Mesendoderm (in vitro differentiated cells): ENCODE results near the gene C14orf93.

Experiments
- DNase-seq: peaks from one replicate; pipeline ENCODE4 v3.0.0; 2013
- H2AK5ac ChIP-seq: 2 replicates; pipeline ENCODE4 v1.6.1; 2013; ENCODE audit warnings: low read length, inconsistent platforms
- H2BK120ac ChIP-seq: 2 replicates; pipeline ENCODE4 v1.6.1; 2013; ENCODE audit warnings: low read depth, mild to moderate bottlenecking, low read length, moderate library complexity, mixed read lengths
- H2BK15ac ChIP-seq: replicated peaks from 2 replicates; pipeline ENCODE4 v1.6.1; 2013; ENCODE audit warnings: low read depth, mild to moderate bottlenecking, moderate library complexity
- H2BK5ac ChIP-seq: 2 replicates; pipeline ENCODE4 v1.6.1; 2013; ENCODE audit warnings: low read length, inconsistent platforms
- H3K18ac ChIP-seq: 2 replicates; pipeline ENCODE4 v1.6.1; 2013; ENCODE audit warnings: mild to moderate bottlenecking, low read length, mixed read lengths
- H3K23ac ChIP-seq: one replicate; pipeline ENCODE4 v1.6.1; 2013; ENCODE audit warnings: low read length
- H3K27ac ChIP-seq: 2 replicates; pipeline ENCODE4 v1.5.1; 2013; ENCODE audit warnings: low read depth, mild to moderate bottlenecking, inconsistent platforms, low read length, moderate library complexity
- H3K27me3 ChIP-seq: 2 replicates; pipeline ENCODE4 v1.6.1; 2013; ENCODE audit warnings: low read length, control low read depth, mild to moderate bottlenecking, inconsistent platforms; ENCODE audit not compliant: insufficient read depth, poor library complexity
- H3K36me3 ChIP-seq: 2 replicates; pipeline ENCODE4 v1.6.1; 2013; ENCODE audit warnings: low read length, inconsistent platforms; ENCODE audit not compliant: control insufficient read depth, insufficient read depth
- H3K4ac ChIP-seq: one replicate; pipeline ENCODE4 v1.6.1; 2013; ENCODE audit warnings: low read depth, mild to moderate bottlenecking, low read length, moderate library complexity
- H3K4me1 ChIP-seq: 2 replicates; pipeline ENCODE4 v1.6.1; 2013; ENCODE audit warnings: low read depth, low read length, inconsistent platforms; ENCODE audit not compliant: control insufficient read depth
- H3K4me2 ChIP-seq: 2 replicates; pipeline ENCODE4 v1.6.1; 2013; ENCODE audit warnings: low read length
- H3K4me3 ChIP-seq: 2 replicates; pipeline ENCODE4 v1.5.1; 2013; ENCODE audit warnings: mild to moderate bottlenecking, low read length
- H3K56ac ChIP-seq: one replicate; pipeline ENCODE4 v1.6.1; 2013; ENCODE audit warnings: low read length
- H3K79me1 ChIP-seq: 2 replicates; pipeline ENCODE4 v1.6.1; 2013; ENCODE audit warnings: low read length, inconsistent platforms
- H3K79me2 ChIP-seq: 2 replicates; pipeline ENCODE4 v1.6.1; 2013; ENCODE audit warnings: mild to moderate bottlenecking, low read length; ENCODE audit not compliant: control insufficient read depth, insufficient read depth
- H3K9ac ChIP-seq: 2 replicates; pipeline ENCODE4 v1.6.1; 2013; ENCODE audit warnings: low read length, inconsistent platforms
- H4K5ac ChIP-seq: one replicate; pipeline ENCODE4 v1.6.1; 2013; ENCODE audit warnings: low read length
- H4K8ac ChIP-seq: one replicate; pipeline ENCODE4 v1.6.1; 2013; ENCODE audit warnings: low read depth, mild to moderate bottlenecking, control low read depth, low read length, moderate library complexity
- WGBS: extraction: QIAGEN DNeasy Blood & Tissue Kit; methylation state at CpG from one replicate; pipeline ENCODE4 v1.1.7; 2013; ENCODE audit warnings: low lambda C conversion rate, missing lambda C conversion rate; ENCODE audit not compliant: insufficient coverage; ENCODE audit errors: extremely low coverage; 5-methylcytosine and 5-hydroxymethylcytosine counted together

Gene C14orf93

GRCh38 chr14:22974530-22975313, 35.2 kb downstream of the C14orf93 start:
- Histone ChIP-seq H2BK15ac (no peak overlapping the region), H3K9ac (no peak overlapping the region), H3K4ac (no peak overlapping the region), H3K4me1 (peaks cover 18% of the 10 kb centered on the region), H3K4me3 (no peak overlapping the region), H3K27me3 (no peaks in the 10 kb centered on the region), H3K79me2 (peaks cover 7% of the 10 kb centered on the region), H3K23ac (no peak overlapping the region), H4K8ac (no peak overlapping the region), H4K5ac (no peak overlapping the region), H3K18ac (no peak overlapping the region), H3K36me3 (peaks cover 9% of the 10 kb centered on the region), H2BK120ac (no peak overlapping the region), H2BK5ac (no peak overlapping the region), H3K4me2 (no peak overlapping the region), H3K27ac (no peak overlapping the region), H3K79me1 (peaks cover 10% of the 10 kb centered on the region), H3K56ac (no peak overlapping the region), H2AK5ac (no peak overlapping the region)
- WGBS: no CpG with 5 or more reads among the region's 9 CpGs
- DNase-seq: no peak

- peak; percentile 76 for DNase-seq
- Histone ChIP-seq H3K23ac (no peak overlapping the region), H3K27ac (no peak overlapping the region), H3K4me2 (no peak overlapping the region), H3K56ac (no peak overlapping the region), H2BK15ac (no peak overlapping the region), H3K79me2 (no peaks in the 10 kb centered on the region), H3K4ac (no peak overlapping the region), H3K27me3 (no peaks in the 10 kb centered on the region), H3K4me3 (no peak overlapping the region), H3K79me1 (peaks cover 4% of the 10 kb centered on the region), H3K4me1 (peaks cover 15% of the 10 kb centered on the region), H2BK5ac (no peak overlapping the region), H3K9ac (no peak overlapping the region), H4K5ac (no peak overlapping the region), H3K18ac (no peak overlapping the region), H4K8ac (no peak overlapping the region), H2AK5ac (no peak overlapping the region), H2BK120ac (no peak overlapping the region), H3K36me3 (peaks cover 12% of the 10 kb centered on the region)
- no CpG with 5 or more reads among the region's 6 CpGs for WGBS
Observed at GRCh38 chr14:22973217-22974032, 36.5 kb downstream of the C14orf93 start.

- Histone ChIP-seq H3K4me2 (no peak overlapping the region), H3K36me3 (peaks cover 12% of the 10 kb centered on the region), H2BK5ac (no peak overlapping the region), H2BK15ac (no peak overlapping the region), H3K56ac (no peak overlapping the region), H3K4me3 (no peak overlapping the region), H3K23ac (peak overlapping the region; percentile 24), H3K27ac (no peak overlapping the region), H3K4me1 (peaks cover 10% of the 10 kb centered on the region), H3K18ac (no peak overlapping the region), H4K5ac (no peak overlapping the region), H3K79me2 (no peaks in the 10 kb centered on the region), H3K27me3 (no peaks in the 10 kb centered on the region), H2BK120ac (no peak overlapping the region), H3K4ac (no peak overlapping the region), H3K9ac (no peak overlapping the region), H3K79me1 (peaks cover 4% of the 10 kb centered on the region), H2AK5ac (no peak overlapping the region), H4K8ac (no peak overlapping the region)
- no CpG with 5 or more reads among the region's 2 CpGs for WGBS
- DNase-seq: no peak
Observed at GRCh38 chr14:22972313-22972930, 37.5 kb downstream of the C14orf93 start.

- no CpG with 5 or more reads among the region's 1 CpG for WGBS
- Histone ChIP-seq H3K4ac (no peak overlapping the region), H3K79me1 (peaks cover 4% of the 10 kb centered on the region), H4K8ac (no peak overlapping the region), H4K5ac (no peak overlapping the region), H3K9ac (no peak overlapping the region), H2BK120ac (no peak overlapping the region), H3K56ac (no peak overlapping the region), H3K18ac (no peak overlapping the region), H2AK5ac (no peak overlapping the region), H3K36me3 (peaks cover 12% of the 10 kb centered on the region), H2BK15ac (no peak overlapping the region), H3K4me3 (no peak overlapping the region), H3K4me1 (no peaks in the 10 kb centered on the region), H3K27ac (no peak overlapping the region), H3K23ac (no peak overlapping the region), H3K79me2 (no peaks in the 10 kb centered on the region), H3K4me2 (no peak overlapping the region), H2BK5ac (no peak overlapping the region), H3K27me3 (no peaks in the 10 kb centered on the region)
- no peak for DNase-seq
Observed at GRCh38 chr14:22971152-22971551, 38.8 kb downstream of the C14orf93 start.

GRCh38 chr14:22966783-22967269, 43.1 kb downstream of the C14orf93 start:
- WGBS: no CpG with 5 or more reads among the region's 4 CpGs
- Histone ChIP-seq H2BK5ac (no peak overlapping the region), H2BK15ac (no peak overlapping the region), H3K23ac (no peak overlapping the region), H3K36me3 (peaks cover 3% of the 10 kb centered on the region), H3K4me2 (no peak overlapping the region), H3K79me1 (no peaks in the 10 kb centered on the region), H2AK5ac (no peak overlapping the region), H3K4me3 (no peak overlapping the region), H3K79me2 (no peaks in the 10 kb centered on the region), H3K4ac (no peak overlapping the region), H3K18ac (no peak overlapping the region), H4K5ac (no peak overlapping the region), H3K27me3 (no peaks in the 10 kb centered on the region), H3K56ac (no peak overlapping the region), H3K9ac (no peak overlapping the region), H2BK120ac (no peak overlapping the region), H3K4me1 (no peaks in the 10 kb centered on the region), H4K8ac (no peak overlapping the region), H3K27ac (no peak overlapping the region)
- no peak for DNase-seq
